ENCODE measurements around the gene WDR75.

Gene WDR75

GRCh38 chr2:189519631-189520387, 78.5 kb downstream of the WDR75 start:
- Histone ChIP-seq H3K9ac (no peak overlapping the region), H3K4me2 (ENCODE audit: low read length) (no peak overlapping the region), H2AFZ (peak overlapping the region; percentile 65), H3K4me3 (ENCODE audit: low read depth, low read length) (no peak overlapping the region), H3K9me3 (ENCODE audit: control insufficient read depth, low read length) (no peaks in the 10 kb centered on the region), H3K27ac (no peak overlapping the region), H3K79me2 (no peaks in the 10 kb centered on the region), H3K36me3 (ENCODE audit: control insufficient read depth, insufficient read depth, low read length) (no peaks in the 10 kb centered on the region), H3K27me3 (ENCODE audit: control insufficient read depth, insufficient read depth, low read length) (no peaks in the 10 kb centered on the region), H3K4me1 (peaks cover 18% of the 10 kb centered on the region)
- no peak for TF ChIP-seq CTCF (IDR thresholded peaks at IDR 0.05)

GRCh38 chr2:189521699-189522434, 80.6 kb downstream of the WDR75 start:
- Histone ChIP-seq H3K9ac (no peak overlapping the region), H3K4me2 (ENCODE audit: low read length) (no peak overlapping the region), H3K79me2 (no peaks in the 10 kb centered on the region), H3K4me3 (ENCODE audit: low read depth, low read length) (no peak overlapping the region), H2AFZ (no peak overlapping the region), H3K36me3 (ENCODE audit: control insufficient read depth, insufficient read depth, low read length) (no peaks in the 10 kb centered on the region), H3K4me1 (peaks cover 18% of the 10 kb centered on the region), H3K27ac (peak overlapping the region; percentile 9), H3K27me3 (ENCODE audit: control insufficient read depth, insufficient read depth, low read length) (no peaks in the 10 kb centered on the region), H3K9me3 (ENCODE audit: control insufficient read depth, low read length) (no peaks in the 10 kb centered on the region)
- TF ChIP-seq CTCF (IDR thresholded peaks at IDR 0.05): no peak

GRCh38 chr2:189522435-189523151, 81.3 kb downstream of the WDR75 start:
- TF ChIP-seq CTCF (IDR thresholded peaks at IDR 0.05): no peak
- no peak overlapping the region for H3K4me2 ChIP-seq (ENCODE audit: low read length)
- H3K27me3 ChIP-seq (ENCODE audit: control insufficient read depth, insufficient read depth, low read length): no peaks in the 10 kb centered on the region
- H3K4me3 ChIP-seq (ENCODE audit: low read depth, low read length): no peak overlapping the region
- no peaks in the 10 kb centered on the region for H3K79me2 ChIP-seq
- H3K36me3 ChIP-seq (ENCODE audit: control insufficient read depth, insufficient read depth, low read length): no peaks in the 10 kb centered on the region
- peak overlapping the region; percentile 9 for H3K27ac ChIP-seq
- H3K9me3 ChIP-seq (ENCODE audit: control insufficient read depth, low read length): no peaks in the 10 kb centered on the region
- H2AFZ ChIP-seq: peak overlapping the region; percentile 67
- H3K9ac ChIP-seq: no peak overlapping the region
- peaks cover 20% of the 10 kb centered on the region for H3K4me1 ChIP-seq

- no peak overlapping the region for H3K27ac ChIP-seq
- no peak overlapping the region for H3K9ac ChIP-seq
- H3K4me1 ChIP-seq: peaks cover 26% of the 10 kb centered on the region
- no peaks in the 10 kb centered on the region for H3K79me2 ChIP-seq
- H3K27me3 ChIP-seq (ENCODE audit: control insufficient read depth, insufficient read depth, low read length): no peaks in the 10 kb centered on the region
- no peaks in the 10 kb centered on the region for H3K36me3 ChIP-seq (ENCODE audit: control insufficient read depth, insufficient read depth, low read length)
- no peak overlapping the region for H3K4me2 ChIP-seq (ENCODE audit: low read length)
- no peaks in the 10 kb centered on the region for H3K9me3 ChIP-seq (ENCODE audit: control insufficient read depth, low read length)
- no peak overlapping the region for H3K4me3 ChIP-seq (ENCODE audit: low read depth, low read length)
- no peak for TF ChIP-seq CTCF (IDR thresholded peaks at IDR 0.05)
- H2AFZ ChIP-seq: no peak overlapping the region
Observed at GRCh38 chr2:189524746-189525145, 83.5 kb downstream of the WDR75 start.

Measured in parathyroid adenoma (tissue), 2 donors.